Naive B cell (primary cell): ENCODE measurements around the gene ZFYVE1. TPM values are rescaled to one million over a fixed set of nuclear protein-coding genes. Genes with fewer than 3 reads are reported as not detected.

ENCODE experiments used
- polyA plus RNA-seq, 6 donors: library from polyadenylated mRNA; unstranded; fragments of 300-500 nt; fragmentation: Illumina TruSeq; gene quantifications; one replicate each; pipeline ENCODE4 v1.2.3, GENCODE V29; 2021; ENCODE audit warnings: low read depth in 6 of 6

The ZFYVE1 gene
- polyA plus RNA-seq, 6 donors from 2014 or later = 5.5 to 9.5 (median 6.8) TPM

Other genes with a start within 250 kb of the ZFYVE1 start
- 1 to 10 TPM; 4.2 to 9.0 (median 6.1) TPM for gene DPF3, start 133.0 kb downstream of the ZFYVE1 start, polyA plus RNA-seq
- 10 to 100 TPM; 11.9 to 19.0 (median 13.3) TPM for gene DCAF4, start 100.6 kb downstream of the ZFYVE1 start, polyA plus RNA-seq
- gene RBM25, start 31.4 kb upstream of the ZFYVE1 start, polyA plus RNA-seq = 10 to 100 TPM; 20.6 to 76.8 (median 48.5) TPM
- gene PSEN1, start 109.4 kb upstream of the ZFYVE1 start, polyA plus RNA-seq = 10 to 100 TPM; 30.9 to 46.2 (median 36.8) TPM
- gene PAPLN, start 210.4 kb upstream of the ZFYVE1 start, polyA plus RNA-seq = under 1 TPM in 5 of 6 donors, not detected in 1; 0.38 to 0.76 (median 0.59) TPM